ENCODE measurements around the gene FFAR4. TPM values are rescaled to one million over a fixed set of nuclear protein-coding genes. Genes with fewer than 3 reads are reported as not detected.

FFAR4 gene
- total and polyA plus RNA-seq, 4 donors = 0.14 to 0.28 (median 0.19) TPM

DNA sequence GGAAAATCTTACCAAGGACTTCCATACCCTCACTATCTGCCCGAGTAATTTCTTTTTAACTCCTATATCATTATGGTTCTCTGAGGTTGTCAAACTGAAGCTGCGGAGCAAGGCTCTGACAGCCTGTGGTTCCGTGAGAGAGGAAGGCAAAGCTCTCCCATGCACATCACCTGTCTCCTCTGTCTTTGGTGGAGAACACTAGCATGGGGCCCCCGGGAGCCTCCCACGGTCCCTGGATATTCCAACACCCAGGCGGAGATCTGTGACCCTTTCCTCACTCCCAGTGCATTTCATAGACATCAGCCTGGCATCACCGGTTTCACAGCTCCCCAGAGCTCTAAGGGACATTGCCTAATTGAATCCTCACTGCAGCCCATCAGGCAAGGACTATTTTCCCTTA is 24.2 kb downstream of the FFAR4 start:
- WGBS = 39% methylated on average over 7 of the region's 7 CpGs
- no peak for DNase-seq (ENCODE audit: low spot score)
- no peak overlapping the region for H3K9ac ChIP-seq (ENCODE audit: low read depth in 1 of 2, low read length in 2 of 2)
- H3K36me3 ChIP-seq (ENCODE audit: control insufficient read depth in 4 of 4, insufficient read depth in 3 of 4, low read depth in 1 of 4, low read length in 3 of 4) = peaks cover 1 to 38% (median 23%) of the 10 kb centered on the region in 4 donors
- no peaks in the 10 kb centered on the region for H3K9me3 ChIP-seq (ENCODE audit: control insufficient read depth in 4 of 4, low read length in 3 of 4)
- no peak overlapping the region for H3K4me3 ChIP-seq (ENCODE audit: low read depth in 1 of 3, low read length in 3 of 3)
- H3K27ac ChIP-seq (ENCODE audit: low read depth in 1 of 2, low read length in 2 of 2) = peak overlapping the region in 1 of 2 donors; percentile 25
- H3K27me3 ChIP-seq (ENCODE audit: control insufficient read depth in 4 of 4, insufficient read depth in 4 of 4, low read length in 3 of 4) = no peaks in the 10 kb centered on the region
- H3K4me1 ChIP-seq (ENCODE audit: control insufficient read depth in 4 of 4, insufficient read depth in 4 of 4, low read length in 3 of 4) = peaks cover 0 to 13% (median 4%) of the 10 kb centered on the region in 4 donors
- TF ChIP-seq YY1 (IDR thresholded peaks at IDR 0.05) (peak; percentile 10), EGR1 (IDR thresholded peaks at IDR 0.05; ENCODE audit: low read depth in 2 of 2) (no peak), ATF3 (IDR thresholded peaks at IDR 0.05) (no peak)
- TF ChIP-seq, protein P1, sequence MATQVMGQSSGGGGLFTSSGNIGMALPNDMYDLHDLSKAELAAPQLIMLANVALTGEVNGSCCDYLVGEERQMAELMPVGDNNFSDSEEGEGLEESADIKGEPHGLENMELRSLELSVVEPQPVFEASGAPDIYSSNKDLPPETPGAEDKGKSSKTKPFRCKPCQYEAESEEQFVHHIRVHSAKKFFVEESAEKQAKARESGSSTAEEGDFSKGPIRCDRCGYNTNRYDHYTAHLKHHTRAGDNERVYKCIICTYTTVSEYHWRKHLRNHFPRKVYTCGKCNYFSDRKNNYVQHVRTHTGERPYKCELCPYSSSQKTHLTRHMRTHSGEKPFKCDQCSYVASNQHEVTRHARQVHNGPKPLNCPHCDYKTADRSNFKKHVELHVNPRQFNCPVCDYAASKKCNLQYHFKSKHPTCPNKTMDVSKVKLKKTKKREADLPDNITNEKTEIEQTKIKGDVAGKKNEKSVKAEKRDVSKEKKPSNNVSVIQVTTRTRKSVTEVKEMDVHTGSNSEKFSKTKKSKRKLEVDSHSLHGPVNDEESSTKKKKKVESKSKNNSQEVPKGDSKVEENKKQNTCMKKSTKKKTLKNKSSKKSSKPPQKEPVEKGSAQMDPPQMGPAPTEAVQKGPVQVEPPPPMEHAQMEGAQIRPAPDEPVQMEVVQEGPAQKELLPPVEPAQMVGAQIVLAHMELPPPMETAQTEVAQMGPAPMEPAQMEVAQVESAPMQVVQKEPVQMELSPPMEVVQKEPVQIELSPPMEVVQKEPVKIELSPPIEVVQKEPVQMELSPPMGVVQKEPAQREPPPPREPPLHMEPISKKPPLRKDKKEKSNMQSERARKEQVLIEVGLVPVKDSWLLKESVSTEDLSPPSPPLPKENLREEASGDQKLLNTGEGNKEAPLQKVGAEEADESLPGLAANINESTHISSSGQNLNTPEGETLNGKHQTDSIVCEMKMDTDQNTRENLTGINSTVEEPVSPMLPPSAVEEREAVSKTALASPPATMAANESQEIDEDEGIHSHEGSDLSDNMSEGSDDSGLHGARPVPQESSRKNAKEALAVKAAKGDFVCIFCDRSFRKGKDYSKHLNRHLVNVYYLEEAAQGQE (IDR thresholded peaks at IDR 0.05) = no peak

- H3K9me3 ChIP-seq (ENCODE audit: control insufficient read depth in 4 of 4, low read length in 3 of 4) = no peaks in the 10 kb centered on the region
- H3K9ac ChIP-seq (ENCODE audit: low read depth in 1 of 2, low read length in 2 of 2) = no peak overlapping the region
- peaks cover 1 to 41% (median 24%) of the 10 kb centered on the region in 4 donors for H3K36me3 ChIP-seq (ENCODE audit: control insufficient read depth in 4 of 4, insufficient read depth in 3 of 4, low read depth in 1 of 4, low read length in 3 of 4)
- H3K4me3 ChIP-seq (ENCODE audit: low read depth in 1 of 3, low read length in 3 of 3) = no peak overlapping the region
- peak; percentile 23 for TF ChIP-seq SP1 (IDR thresholded peaks at IDR 0.05)
- no peak for TF ChIP-seq TAF1 (conservative IDR thresholded peaks at IDR 0.05)
- TF ChIP-seq HNF4G (IDR thresholded peaks at IDR 0.05) = no peak
- no peak for TF ChIP-seq FOXA2 (IDR thresholded peaks at IDR 0.05)
- TF ChIP-seq, protein P1 (IDR thresholded peaks at IDR 0.05) = no peak
- TF ChIP-seq NR2F2 (IDR thresholded peaks at IDR 0.05) = peak; percentile 55
- peak; percentile 61 for TF ChIP-seq MAX (IDR thresholded peaks at IDR 0.05)
- TF ChIP-seq RXRA (IDR thresholded peaks at IDR 0.05) = peak in 1 of 2 donors; percentile 29
- H3K4me1 ChIP-seq (ENCODE audit: control insufficient read depth in 4 of 4, insufficient read depth in 4 of 4, low read length in 3 of 4) = peaks cover 0 to 18% (median 6%) of the 10 kb centered on the region in 4 donors
- no peak for DNase-seq (ENCODE audit: low spot score)
- 49% methylated on average over 8 of the region's 8 CpGs for WGBS
- H3K27me3 ChIP-seq (ENCODE audit: control insufficient read depth in 4 of 4, insufficient read depth in 4 of 4, low read length in 3 of 4) = no peaks in the 10 kb centered on the region
- H3K27ac ChIP-seq (ENCODE audit: low read depth in 1 of 2, low read length in 2 of 2) = peak overlapping the region in 1 of 2 donors; percentile 8
These were observed 24.8 kb downstream of the FFAR4 start for GRCh38 chr10:93591065-93591808.

Measured in liver (tissue), 9 donors.